WTC11 (cell line): ENCODE results near the gene KCNA2. TPM values are rescaled to one million over a fixed set of nuclear protein-coding genes. Genes with fewer than 3 reads are reported as not detected.
A peak's percentile ranks its signal among the peaks of the same experiment; 100 is the strongest.

Experiments used
- ATAC-seq: fragments of 200-7000 bp; cut with Tn5 transposase; 2 replicates; pipeline ENCODE4 v1.10.0; 2021; ENCODE audit warnings: mild to moderate bottlenecking, moderate library complexity
- Bru-seq: library from RNA; stranded (reverse); fragments of 400-500 nt; gene quantifications from one replicate; lab custom pipeline; 2021; lab: Mats Ljungman, UMichigan
- CTCF ChIA-PET: fragments of 300-600 bp; sonication (Branson Sonifier 250); formaldehyde crosslinking; loops from one replicate; lab custom pipeline; 2021; ENCODE audit warnings: antibody characterized with exemption; lab: Charles Lee
- POLR2A ChIA-PET: fragments of 350-600 bp; sonication (Branson Sonifier 250); formaldehyde crosslinking; loops from one replicate; lab custom pipeline; 2021; ENCODE audit warnings: antibody characterized with exemption; lab: Charles Lee
- DNase-seq: peaks from one replicate; pipeline ENCODE4 v3.0.0; 2021; ENCODE audit warnings: low spot score
- H3K27ac Mint-ChIP-seq: 2 replicates; pipeline ENCODE4 v1.8.0; 2021; ENCODE audit warnings: mixed read lengths
- H3K27me3 Mint-ChIP-seq: 2 replicates; pipeline ENCODE4 v1.8.0; 2021; ENCODE audit warnings: low read depth, mild to moderate bottlenecking, moderate library complexity, mixed read lengths
- H3K36me3 Mint-ChIP-seq: 2 replicates; pipeline ENCODE4 v1.8.0; 2021; ENCODE audit warnings: mixed read lengths
- H3K4me1 Mint-ChIP-seq: 2 replicates; pipeline ENCODE4 v1.8.0; 2022; ENCODE audit warnings: mixed read lengths
- H3K4me3 Mint-ChIP-seq: 2 replicates; pipeline ENCODE4 v1.8.0; 2021; ENCODE audit warnings: mild to moderate bottlenecking, moderate library complexity, mixed read lengths
- H3K9me3 Mint-ChIP-seq: 2 replicates; pipeline ENCODE4 v1.8.0; 2021; ENCODE audit warnings: mixed read lengths
- ESRRA ChIP-seq: sonication (generic); formaldehyde crosslinking; IDR thresholded peaks from 2 replicates; pipeline ENCODE4 v1.8.1; 2022; ENCODE audit warnings: mild to moderate bottlenecking, missing genetic modification reagents, borderline replicate concordance
- KAT7 ChIP-seq: sonication (generic); formaldehyde crosslinking; IDR thresholded peaks from 2 replicates; pipeline ENCODE4 v1.8.1; 2023; ENCODE audit warnings: missing genetic modification reagents, mild to moderate bottlenecking, borderline replicate concordance
- RORB ChIP-seq: fragments of 250-450 bp; sonication (Bioruptor Pico); IDR thresholded peaks from 2 replicates; pipeline ENCODE4 v1.9.0; 2021; ENCODE audit warnings: mild to moderate bottlenecking
- TEAD1 ChIP-seq: sonication (generic); formaldehyde crosslinking; IDR thresholded peaks from 2 replicates; pipeline ENCODE4 v1.8.0; 2022; ENCODE audit warnings: mild to moderate bottlenecking, missing genetic modification reagents
- ZNF396 ChIP-seq: fragments of 250-450 bp; sonication (Bioruptor Pico); IDR thresholded peaks from 2 replicates; pipeline ENCODE4 v1.8.0; 2021; ENCODE audit warnings: mild to moderate bottlenecking, moderate library complexity, borderline replicate concordance
- ZNF423 ChIP-seq: fragments of 250-450 bp; sonication (Bioruptor Pico); IDR thresholded peaks from 2 replicates; pipeline ENCODE4 v2.1.2; 2022; ENCODE audit warnings: mild to moderate bottlenecking, moderate library complexity
- long read RNA-seq, 3 experiments: library from RNA in 1 of 3; library from capped mRNA in 1 of 3; library from polyadenylated mRNA in 1 of 3; unstranded in 2 of 3; stranded (forward) in 1 of 3; transcript quantifications; one replicate each; pipeline ENCODE4 v2.0.0, GENCODE V29; 2021
- total RNA-seq: library from RNA; stranded (reverse); gene quantifications from 3 replicates; pipeline ENCODE4 v1.2.3, GENCODE V29; 2021
- TF ChIP-seq, protein P1 (sequence below): sonication (generic); formaldehyde crosslinking; IDR thresholded peaks from 2 replicates; pipeline ENCODE4 v1.8.0; 2023; ENCODE audit warnings: missing genetic modification reagents, mild to moderate bottlenecking, borderline replicate concordance
- TF ChIP-seq, protein P2 (sequence below): sonication (generic); formaldehyde crosslinking; IDR thresholded peaks from 2 replicates; pipeline ENCODE4 v1.8.0; 2022; ENCODE audit warnings: mild to moderate bottlenecking, missing genetic modification reagents
- TF ChIP-seq, protein P3 (sequence below): sonication (generic); formaldehyde crosslinking; IDR thresholded peaks from 2 replicates; pipeline ENCODE4 v1.8.1; 2022; ENCODE audit warnings: mild to moderate bottlenecking, moderate library complexity, missing genetic modification reagents
- TF ChIP-seq, protein P4 (sequence below): sonication (generic); formaldehyde crosslinking; IDR thresholded peaks from 2 replicates; pipeline ENCODE4 v1.8.1; 2023; ENCODE audit warnings: mild to moderate bottlenecking, moderate library complexity, missing genetic modification reagents
- TF ChIP-seq, protein P5 (sequence below): sonication (generic); formaldehyde crosslinking; IDR thresholded peaks from 2 replicates; pipeline ENCODE4 v1.8.1; 2023; ENCODE audit warnings: mild to moderate bottlenecking, missing genetic modification reagents, borderline replicate concordance

The KCNA2 gene
- total RNA-seq (0.41 to 0.87 TPM (median 0.50 TPM) in 3 replicates), Bru-seq, nascent RNA (percentile 16 among the genes with signal in this experiment)
- long read RNA-seq, experiment 1, partial matches to known transcripts, result 0 of 2 reads
- long read RNA-seq, experiment 1, other reads (novel, unspliced or antisense), result 2 of 2 reads
- long read RNA-seq, experiment 2, result 0 reads
- long read RNA-seq, experiment 3, result 0 reads

DNA sequence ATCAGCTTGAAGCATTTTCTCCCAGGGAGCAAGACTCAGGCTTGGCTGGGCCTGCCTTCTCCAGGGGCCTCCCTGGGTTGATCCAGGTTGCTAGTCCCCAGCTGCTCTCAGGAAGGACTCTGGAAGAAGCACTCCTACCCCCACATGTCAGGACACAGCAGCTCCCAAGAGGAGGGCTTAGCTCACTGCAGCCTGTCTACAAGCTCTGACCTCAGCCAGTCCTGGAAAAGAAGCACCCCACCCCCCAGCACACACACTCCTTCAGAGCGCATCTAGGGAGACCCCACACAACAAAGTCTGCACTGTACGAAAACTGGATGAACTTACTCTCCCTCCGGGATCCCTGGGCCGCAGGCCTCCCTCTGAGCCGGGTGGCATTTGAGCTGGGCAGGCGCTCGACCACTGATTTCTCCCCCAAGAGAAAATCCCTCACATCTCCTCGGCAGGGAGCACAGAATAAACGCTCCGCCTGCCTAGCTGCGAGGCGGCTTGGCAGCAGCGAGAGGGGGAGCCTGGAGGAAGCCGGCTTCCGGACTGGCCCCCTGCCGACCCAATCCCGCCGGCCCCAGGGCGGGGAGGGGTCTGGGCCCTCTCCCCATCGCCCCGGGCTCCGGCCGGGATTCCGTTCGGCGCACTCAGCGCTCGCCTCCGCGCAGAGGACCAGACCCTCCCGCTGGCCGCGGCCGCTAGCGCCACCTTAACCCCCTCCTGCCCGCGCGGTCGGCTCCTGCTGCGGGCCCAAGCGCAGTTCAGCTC is at the start of gene KCNA2:
Gene KCNA2 (minus strand): TSS at position 458 of the 756 bp plus-strand sequence. CDS start 1,576 bp downstream, outside the sequence.
- no peaks in the 10 kb centered on the region for H3K36me3 Mint-ChIP-seq
- peaks cover 79% of the 10 kb centered on the region for H3K27me3 Mint-ChIP-seq
- CTCF ChIA-PET, result interaction anchor here (0.9 to 6.4 kb wide), 21 partner anchors 8 to 409 kb away, joined by 3 to 57 read pairs (median 4); no protein-coding TSS in a partner anchor
- POLR2A ChIA-PET, result interaction anchor here (0.8 to 1.7 kb wide), 3 partner anchors 49 to 72 kb away, joined by 3 to 7 read pairs (median 3); no protein-coding TSS in a partner anchor
- peak within 1 kb of the TSS; percentile 79 for H3K4me3 Mint-ChIP-seq
- peaks cover 15% of the 10 kb centered on the region for H3K4me1 Mint-ChIP-seq
- ATAC-seq (peak; percentile 71), DNase-seq (peak; percentile 68)
- H3K9me3 Mint-ChIP-seq, result no peaks in the 10 kb centered on the region
- H3K27ac Mint-ChIP-seq, result no peak within 1 kb of the TSS
- 0 out of 2 replicates have a peak, but pooled peaks have one; percentile 36 for TF ChIP-seq KAT7 (CRISPR knock-in tag)
- 0 out of 2 replicates have a peak, but pooled peaks have one; percentile 23 for TF ChIP-seq ESRRA (CRISPR knock-in tag)
- TF ChIP-seq, protein P1, sequence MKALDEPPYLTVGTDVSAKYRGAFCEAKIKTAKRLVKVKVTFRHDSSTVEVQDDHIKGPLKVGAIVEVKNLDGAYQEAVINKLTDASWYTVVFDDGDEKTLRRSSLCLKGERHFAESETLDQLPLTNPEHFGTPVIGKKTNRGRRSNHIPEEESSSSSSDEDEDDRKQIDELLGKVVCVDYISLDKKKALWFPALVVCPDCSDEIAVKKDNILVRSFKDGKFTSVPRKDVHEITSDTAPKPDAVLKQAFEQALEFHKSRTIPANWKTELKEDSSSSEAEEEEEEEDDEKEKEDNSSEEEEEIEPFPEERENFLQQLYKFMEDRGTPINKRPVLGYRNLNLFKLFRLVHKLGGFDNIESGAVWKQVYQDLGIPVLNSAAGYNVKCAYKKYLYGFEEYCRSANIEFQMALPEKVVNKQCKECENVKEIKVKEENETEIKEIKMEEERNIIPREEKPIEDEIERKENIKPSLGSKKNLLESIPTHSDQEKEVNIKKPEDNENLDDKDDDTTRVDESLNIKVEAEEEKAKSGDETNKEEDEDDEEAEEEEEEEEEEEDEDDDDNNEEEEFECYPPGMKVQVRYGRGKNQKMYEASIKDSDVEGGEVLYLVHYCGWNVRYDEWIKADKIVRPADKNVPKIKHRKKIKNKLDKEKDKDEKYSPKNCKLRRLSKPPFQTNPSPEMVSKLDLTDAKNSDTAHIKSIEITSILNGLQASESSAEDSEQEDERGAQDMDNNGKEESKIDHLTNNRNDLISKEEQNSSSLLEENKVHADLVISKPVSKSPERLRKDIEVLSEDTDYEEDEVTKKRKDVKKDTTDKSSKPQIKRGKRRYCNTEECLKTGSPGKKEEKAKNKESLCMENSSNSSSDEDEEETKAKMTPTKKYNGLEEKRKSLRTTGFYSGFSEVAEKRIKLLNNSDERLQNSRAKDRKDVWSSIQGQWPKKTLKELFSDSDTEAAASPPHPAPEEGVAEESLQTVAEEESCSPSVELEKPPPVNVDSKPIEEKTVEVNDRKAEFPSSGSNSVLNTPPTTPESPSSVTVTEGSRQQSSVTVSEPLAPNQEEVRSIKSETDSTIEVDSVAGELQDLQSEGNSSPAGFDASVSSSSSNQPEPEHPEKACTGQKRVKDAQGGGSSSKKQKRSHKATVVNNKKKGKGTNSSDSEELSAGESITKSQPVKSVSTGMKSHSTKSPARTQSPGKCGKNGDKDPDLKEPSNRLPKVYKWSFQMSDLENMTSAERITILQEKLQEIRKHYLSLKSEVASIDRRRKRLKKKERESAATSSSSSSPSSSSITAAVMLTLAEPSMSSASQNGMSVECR (CRISPR knock-in tag), result peak; percentile 66; the same call in 1 of the 2 replicates
- TF ChIP-seq ZNF423 (CRISPR knock-in tag), result peak; percentile 25; the same call in 1 of the 2 replicates
- TF ChIP-seq, protein P2, sequence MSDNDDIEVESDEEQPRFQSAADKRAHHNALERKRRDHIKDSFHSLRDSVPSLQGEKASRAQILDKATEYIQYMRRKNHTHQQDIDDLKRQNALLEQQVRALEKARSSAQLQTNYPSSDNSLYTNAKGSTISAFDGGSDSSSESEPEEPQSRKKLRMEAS (CRISPR knock-in tag), result 0 out of 2 replicates have a peak, but pooled peaks have one; percentile 4
- TF ChIP-seq ZNF396 (CRISPR knock-in tag), result no peak
- TF ChIP-seq, protein P3, sequence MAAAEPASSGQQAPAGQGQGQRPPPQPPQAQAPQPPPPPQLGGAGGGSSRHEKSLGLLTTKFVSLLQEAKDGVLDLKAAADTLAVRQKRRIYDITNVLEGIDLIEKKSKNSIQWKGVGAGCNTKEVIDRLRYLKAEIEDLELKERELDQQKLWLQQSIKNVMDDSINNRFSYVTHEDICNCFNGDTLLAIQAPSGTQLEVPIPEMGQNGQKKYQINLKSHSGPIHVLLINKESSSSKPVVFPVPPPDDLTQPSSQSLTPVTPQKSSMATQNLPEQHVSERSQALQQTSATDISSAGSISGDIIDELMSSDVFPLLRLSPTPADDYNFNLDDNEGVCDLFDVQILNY (CRISPR knock-in tag), result 0 out of 2 replicates have a peak, but pooled peaks have one; percentile 38
- TF ChIP-seq, protein P4, sequence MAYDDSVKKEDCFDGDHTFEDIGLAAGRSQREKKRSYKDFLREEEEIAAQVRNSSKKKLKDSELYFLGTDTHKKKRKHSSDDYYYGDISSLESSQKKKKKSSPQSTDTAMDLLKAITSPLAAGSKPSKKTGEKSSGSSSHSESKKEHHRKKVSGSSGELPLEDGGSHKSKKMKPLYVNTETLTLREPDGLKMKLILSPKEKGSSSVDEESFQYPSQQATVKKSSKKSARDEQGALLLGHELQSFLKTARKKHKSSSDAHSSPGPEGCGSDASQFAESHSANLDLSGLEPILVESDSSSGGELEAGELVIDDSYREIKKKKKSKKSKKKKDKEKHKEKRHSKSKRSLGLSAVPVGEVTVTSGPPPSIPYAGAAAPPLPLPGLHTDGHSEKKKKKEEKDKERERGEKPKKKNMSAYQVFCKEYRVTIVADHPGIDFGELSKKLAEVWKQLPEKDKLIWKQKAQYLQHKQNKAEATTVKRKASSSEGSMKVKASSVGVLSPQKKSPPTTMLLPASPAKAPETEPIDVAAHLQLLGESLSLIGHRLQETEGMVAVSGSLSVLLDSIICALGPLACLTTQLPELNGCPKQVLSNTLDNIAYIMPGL, result 0 out of 2 replicates have a peak, but pooled peaks have one; percentile 63
- no peak for TF ChIP-seq TEAD1 (CRISPR knock-in tag)
- TF ChIP-seq, all 79 proteins: peak for 7

DNA sequence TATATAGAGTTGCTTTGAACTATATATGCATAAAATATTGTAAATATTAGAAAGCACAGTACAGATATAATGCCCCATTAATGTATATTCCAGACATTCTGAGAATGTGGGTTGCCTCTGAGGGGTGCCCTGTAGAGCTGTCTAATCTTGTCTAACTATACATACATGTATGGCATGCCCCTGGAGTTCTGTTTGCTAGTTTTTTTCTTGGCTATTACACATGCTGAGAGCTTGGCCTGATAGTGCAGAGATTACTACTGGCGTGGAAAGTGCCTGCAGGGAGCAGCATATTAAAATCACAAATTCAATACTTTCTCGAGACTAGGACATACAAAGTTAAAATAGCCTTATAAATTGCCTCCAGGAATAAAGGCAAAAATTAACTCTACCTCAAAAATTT is 44.5 kb upstream of the KCNA2 start:
- Mint-ChIP-seq H3K4me1 (peaks cover 5% of the 10 kb centered on the region), H3K36me3 (no peaks in the 10 kb centered on the region), H3K4me3 (no peak overlapping the region), H3K9me3 (no peaks in the 10 kb centered on the region), H3K27ac (no peak overlapping the region), H3K27me3 (peaks cover 4% of the 10 kb centered on the region; the same call in 1 of the 2 replicates)
- ChIA-PET POLR2A (no interaction called here), CTCF (interaction anchor here (1.1 kb wide), 1 partner anchor 31 kb away, joined by 3 read pairs; no protein-coding TSS in a partner anchor)
- no peak for DNase-seq
- TF ChIP-seq, protein P5, sequence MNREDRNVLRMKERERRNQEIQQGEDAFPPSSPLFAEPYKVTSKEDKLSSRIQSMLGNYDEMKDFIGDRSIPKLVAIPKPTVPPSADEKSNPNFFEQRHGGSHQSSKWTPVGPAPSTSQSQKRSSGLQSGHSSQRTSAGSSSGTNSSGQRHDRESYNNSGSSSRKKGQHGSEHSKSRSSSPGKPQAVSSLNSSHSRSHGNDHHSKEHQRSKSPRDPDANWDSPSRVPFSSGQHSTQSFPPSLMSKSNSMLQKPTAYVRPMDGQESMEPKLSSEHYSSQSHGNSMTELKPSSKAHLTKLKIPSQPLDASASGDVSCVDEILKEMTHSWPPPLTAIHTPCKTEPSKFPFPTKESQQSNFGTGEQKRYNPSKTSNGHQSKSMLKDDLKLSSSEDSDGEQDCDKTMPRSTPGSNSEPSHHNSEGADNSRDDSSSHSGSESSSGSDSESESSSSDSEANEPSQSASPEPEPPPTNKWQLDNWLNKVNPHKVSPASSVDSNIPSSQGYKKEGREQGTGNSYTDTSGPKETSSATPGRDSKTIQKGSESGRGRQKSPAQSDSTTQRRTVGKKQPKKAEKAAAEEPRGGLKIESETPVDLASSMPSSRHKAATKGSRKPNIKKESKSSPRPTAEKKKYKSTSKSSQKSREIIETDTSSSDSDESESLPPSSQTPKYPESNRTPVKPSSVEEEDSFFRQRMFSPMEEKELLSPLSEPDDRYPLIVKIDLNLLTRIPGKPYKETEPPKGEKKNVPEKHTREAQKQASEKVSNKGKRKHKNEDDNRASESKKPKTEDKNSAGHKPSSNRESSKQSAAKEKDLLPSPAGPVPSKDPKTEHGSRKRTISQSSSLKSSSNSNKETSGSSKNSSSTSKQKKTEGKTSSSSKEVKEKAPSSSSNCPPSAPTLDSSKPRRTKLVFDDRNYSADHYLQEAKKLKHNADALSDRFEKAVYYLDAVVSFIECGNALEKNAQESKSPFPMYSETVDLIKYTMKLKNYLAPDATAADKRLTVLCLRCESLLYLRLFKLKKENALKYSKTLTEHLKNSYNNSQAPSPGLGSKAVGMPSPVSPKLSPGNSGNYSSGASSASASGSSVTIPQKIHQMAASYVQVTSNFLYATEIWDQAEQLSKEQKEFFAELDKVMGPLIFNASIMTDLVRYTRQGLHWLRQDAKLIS, result no peak
- no peak for TF ChIP-seq RORB
- ATAC-seq, result no peak
